Skin of body (tissue), 2 donors: ENCODE data around the gene APOLD1. TPM values are rescaled to one million over a fixed set of nuclear protein-coding genes. Genes with fewer than 3 reads are reported as not detected.
"Not testable (repeated sequence)": the region's sequence is repeated elsewhere in the genome, so short reads cannot be mapped to it uniquely, and the experiment has no call there.

ENCODE experiments used
- DNase-seq: peaks from one replicate; lab custom pipeline; 2025; lab: John Stamatoyannopoulos, UW
- total RNA-seq: library from RNA; depleted of rRNA; stranded (reverse); fragments of >200 nt; gene quantifications from one replicate; pipeline ENCODE4 v1.2.3, GENCODE V29; 2014

Gene APOLD1
- total RNA-seq, 1 donor from 2014 or later = 21.2 TPM

DNA sequence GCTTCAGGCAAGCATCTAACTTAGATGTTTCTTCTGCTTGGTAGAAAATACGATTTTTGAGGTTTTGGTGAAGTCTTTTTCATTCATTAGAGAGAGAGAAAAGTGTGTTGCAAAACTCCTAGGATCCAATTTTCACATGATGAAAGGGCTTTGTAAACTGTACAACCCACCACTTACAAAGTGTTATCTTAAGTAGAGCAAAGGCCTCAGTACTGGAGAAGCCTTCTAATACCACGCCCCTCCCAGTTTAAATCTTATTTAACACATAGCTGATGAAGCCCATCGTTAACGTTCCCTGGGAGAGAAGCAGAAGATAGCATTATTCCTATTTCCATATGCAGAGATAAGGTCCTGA is 869 bp downstream of the APOLD1 start:
- DNase-seq = no peak

DNA sequence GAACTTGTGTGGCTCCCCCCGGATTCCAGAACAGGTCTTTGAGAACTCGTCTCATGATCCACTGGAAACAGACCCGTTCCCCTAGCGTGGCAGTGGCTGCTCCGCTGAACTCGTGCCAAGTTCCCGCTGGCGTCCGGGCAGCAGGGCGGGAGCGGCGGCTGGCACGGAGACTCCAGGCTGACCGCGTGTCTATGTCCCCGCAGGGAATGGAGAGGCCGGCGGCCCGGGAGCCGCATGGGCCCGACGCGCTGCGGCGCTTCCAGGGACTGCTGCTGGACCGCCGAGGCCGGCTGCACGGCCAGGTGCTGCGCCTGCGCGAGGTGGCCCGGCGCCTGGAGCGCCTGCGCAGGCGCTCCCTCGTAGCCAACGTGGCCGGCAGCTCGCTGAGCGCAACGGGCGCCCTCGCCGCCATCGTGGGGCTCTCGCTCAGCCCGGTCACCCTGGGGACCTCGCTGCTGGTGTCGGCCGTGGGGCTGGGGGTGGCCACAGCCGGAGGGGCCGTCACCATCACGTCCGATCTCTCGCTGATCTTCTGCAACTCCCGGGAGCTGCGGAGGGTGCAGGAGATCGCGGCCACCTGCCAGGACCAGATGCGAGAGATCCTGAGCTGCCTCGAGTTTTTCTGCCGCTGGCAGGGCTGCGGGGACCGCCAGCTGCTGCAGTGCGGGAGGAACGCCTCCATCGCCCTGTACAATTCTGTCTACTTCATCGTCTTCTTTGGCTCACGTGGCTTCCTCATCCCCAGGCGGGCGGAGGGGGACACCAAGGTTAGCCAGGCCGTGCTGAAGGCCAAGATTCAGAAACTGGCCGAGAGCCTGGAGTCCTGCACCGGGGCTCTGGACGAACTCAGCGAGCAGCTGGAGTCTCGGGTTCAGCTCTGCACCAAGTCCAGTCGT is 1.5 kb downstream of the APOLD1 start:
- DNase-seq = peak; percentile 66

GRCh38 chr12:12788131-12788530 is 2.7 kb downstream of the APOLD1 start:
- DNase-seq = no peak

- DNase-seq = peak; percentile 45
Measured at GRCh38 chr12:12788675-12789368, 3.4 kb downstream of the APOLD1 start.

- no peak for DNase-seq
Measured at GRCh38 chr12:12790956-12791355, 5.5 kb downstream of the APOLD1 start.

- peak; percentile 20 for DNase-seq
Measured at GRCh38 chr12:12791756-12792369, 6.4 kb downstream of the APOLD1 start.

DNA sequence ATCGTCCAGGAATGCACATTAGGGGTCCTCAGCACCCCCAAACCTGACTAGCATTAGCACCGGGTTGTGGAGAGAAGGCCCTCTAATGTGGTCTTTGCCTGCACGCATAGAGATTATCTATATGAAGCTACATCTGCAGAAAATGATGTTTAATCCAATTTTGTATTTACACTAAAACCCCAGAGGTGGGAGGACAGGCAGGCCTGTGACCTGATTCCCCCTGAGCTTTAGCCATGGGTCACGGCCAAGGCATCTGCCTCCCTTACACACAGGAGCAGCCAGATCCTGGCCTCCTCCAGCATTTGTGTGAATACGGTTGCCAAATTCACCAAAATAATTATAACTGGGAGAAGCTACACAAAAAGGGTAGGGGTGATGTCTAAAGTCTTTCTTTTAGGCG is 7.0 kb downstream of the APOLD1 start:
- no peak for DNase-seq

- no peak for DNase-seq
Measured at GRCh38 chr12:12794686-12795085, 9.2 kb downstream of the APOLD1 start.

GRCh38 chr12:12796171-12796570 is 10.7 kb downstream of the APOLD1 start:
- no peak for DNase-seq

DNA sequence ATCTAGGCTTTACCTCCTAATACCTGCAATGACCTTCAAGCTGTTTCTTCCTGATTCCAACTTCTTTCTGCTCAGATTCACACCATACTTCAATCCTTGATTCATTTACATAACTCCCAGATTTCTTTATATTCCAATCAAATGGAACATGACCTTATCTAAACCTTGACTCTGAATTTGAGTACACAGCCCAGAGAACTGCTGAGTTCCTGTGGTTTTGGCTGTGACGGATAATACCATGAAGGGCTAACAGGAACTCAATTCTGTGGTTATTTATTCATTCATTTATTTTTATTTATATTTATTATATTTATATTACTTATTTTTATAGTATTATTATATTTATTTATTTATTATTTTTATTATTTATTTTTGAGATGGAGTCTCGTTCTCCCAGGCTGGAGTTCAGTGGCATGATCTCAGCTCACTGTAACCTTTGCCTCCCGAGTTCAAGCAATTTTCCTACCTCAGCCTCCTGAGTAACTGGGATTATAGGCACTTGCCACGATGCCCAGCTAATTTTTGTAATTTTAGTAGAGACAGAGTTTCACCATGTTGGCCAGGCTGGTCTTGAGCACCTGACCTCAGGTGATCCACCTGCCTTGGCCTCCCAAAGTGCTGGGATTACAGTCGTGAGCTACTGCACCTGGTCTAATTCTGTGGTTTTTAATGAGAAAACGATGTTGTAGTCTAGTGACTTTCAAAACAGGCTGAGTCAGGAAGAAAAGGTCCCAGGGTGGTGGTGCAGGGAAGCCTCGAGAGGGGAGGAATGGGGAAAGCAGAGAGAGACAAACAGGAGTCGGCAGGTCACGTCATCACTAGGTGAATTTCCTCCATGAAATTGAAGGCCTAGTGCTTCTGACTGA is 11.7 kb downstream of the APOLD1 start:
- no peak for DNase-seq

- DNase-seq = no peak
Measured at GRCh38 chr12:12797794-12798152, 12.3 kb downstream of the APOLD1 start.

- DNase-seq = no peak
Measured at GRCh38 chr12:12798480-12798879, 13.0 kb downstream of the APOLD1 start.

GRCh38 chr12:12799163-12799920 is 13.9 kb downstream of the APOLD1 start:
- DNase-seq = no peak

GRCh38 chr12:12800406-12801180 is 15.1 kb downstream of the APOLD1 start:
- no peak for DNase-seq

DNA sequence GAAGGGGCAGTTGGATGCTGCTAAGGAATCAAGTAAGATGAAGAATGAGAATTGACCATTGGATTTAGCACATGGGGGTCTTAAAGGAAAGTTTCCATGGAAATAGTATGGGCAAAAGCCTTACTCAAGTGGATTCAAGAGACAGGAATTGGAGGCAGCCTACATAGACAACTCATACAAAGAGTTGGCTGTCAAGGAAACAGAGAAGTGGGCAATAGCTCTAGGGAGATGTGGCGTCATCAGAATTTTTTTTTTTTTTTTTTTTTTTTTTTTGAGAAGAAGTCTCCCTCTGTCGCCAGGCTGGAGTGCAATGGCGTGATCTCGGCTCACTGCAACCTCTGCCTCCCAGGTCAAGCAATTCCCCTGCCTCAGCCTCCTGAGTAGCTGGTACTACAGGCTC is 16.2 kb downstream of the APOLD1 start:
- not testable (repeated sequence) for DNase-seq

GRCh38 chr12:12803186-12803585 is 17.7 kb downstream of the APOLD1 start:
- no peak for DNase-seq

DNA sequence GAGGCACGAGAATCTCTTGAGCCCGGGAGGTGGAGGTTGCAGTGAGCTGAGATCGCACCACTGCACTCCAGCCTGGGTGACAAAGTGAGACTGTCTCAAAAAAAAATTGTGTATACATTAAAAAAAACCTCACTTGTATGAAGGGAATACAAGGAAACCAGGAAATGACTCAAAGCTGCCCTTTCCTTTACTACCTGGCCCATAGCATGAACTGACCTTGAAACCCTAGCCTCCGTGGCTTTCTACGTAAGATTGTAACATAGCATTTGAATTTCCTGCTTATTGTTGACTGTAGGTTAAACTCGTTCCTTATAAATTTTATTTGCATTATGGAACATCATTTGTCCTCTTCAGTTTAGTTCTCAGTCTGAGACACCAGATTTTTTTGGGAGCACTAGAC is 18.6 kb downstream of the APOLD1 start:
- DNase-seq = peak; percentile 3

GRCh38 chr12:12804432-12804886 is 19.0 kb downstream of the APOLD1 start:
- DNase-seq = no peak

DNA sequence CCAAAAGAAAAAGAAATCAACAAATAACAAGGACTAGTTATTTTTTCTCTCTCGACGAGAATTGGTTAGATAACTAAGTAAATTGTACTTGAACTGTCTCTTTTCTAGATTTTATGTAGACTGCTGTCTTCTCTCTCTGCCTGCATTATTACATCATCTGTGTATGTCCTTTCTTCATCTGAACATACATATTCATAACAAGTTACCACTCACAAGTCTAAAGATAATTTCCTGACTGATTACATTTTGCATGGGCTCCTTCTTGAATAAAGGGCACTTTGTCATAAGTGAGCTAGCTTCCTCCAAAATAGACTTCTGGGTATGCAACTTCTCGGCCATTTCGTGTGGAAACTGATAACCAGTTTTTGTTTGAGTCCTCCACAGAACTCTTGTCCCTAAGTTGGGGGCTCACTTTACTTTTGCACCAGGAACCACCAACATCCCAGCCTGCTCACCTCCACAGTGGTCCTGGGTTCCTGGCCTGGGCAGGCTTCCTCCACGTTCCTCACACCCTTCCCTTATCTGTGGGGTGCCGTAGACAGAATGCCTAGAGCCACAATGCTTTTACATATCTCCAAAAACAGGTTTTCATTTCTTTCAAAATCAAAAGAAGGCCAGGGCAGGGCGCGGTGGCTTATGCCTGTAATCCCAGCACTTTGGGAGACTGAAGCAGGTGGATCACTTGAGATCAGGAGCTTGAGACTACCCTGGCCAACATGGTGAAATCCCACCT is 21.5 kb downstream of the APOLD1 start:
- DNase-seq = no peak
